Ascending aorta (tissue), 1 donor: Measurements from ENCODE around the gene GDPD1. TPM values are rescaled to one million over a fixed set of nuclear protein-coding genes. Genes with fewer than 3 reads are reported as not detected.

Experiments used
- total RNA-seq: library from RNA; depleted of rRNA; stranded (reverse); fragments of >200 nt; gene quantifications from one replicate; pipeline ENCODE4 v1.1.0, GENCODE V29; 2016

The GDPD1 gene
- total RNA-seq, 1 donor from 2014 or later, result not detected

Other genes starting within 250 kb of the GDPD1 start
- 15.0 TPM for gene TRIM37, start 113.6 kb upstream of the GDPD1 start, total RNA-seq
- 15.4 TPM for gene SKA2, start 65.3 kb upstream of the GDPD1 start, total RNA-seq
- 0.11 TPM for gene PRR11, start 64.8 kb upstream of the GDPD1 start, total RNA-seq
- 3.9 TPM for gene SMG8, start 10.5 kb upstream of the GDPD1 start, total RNA-seq
- 10.5 TPM for gene YPEL2, start 111.1 kb downstream of the GDPD1 start, total RNA-seq